GM12872 (cell line): ENCODE measurements around the gene WNT2.

Source experiments
- TF ChIP-seq, protein P1 (sequence below): IDR thresholded peaks from 3 replicates; pipeline ENCODE4 v1.5.1; 2011; ENCODE audit warnings: low read depth, mild to moderate bottlenecking, low read length, moderate library complexity; ENCODE audit not compliant: insufficient read depth

The WNT2 gene

DNA sequence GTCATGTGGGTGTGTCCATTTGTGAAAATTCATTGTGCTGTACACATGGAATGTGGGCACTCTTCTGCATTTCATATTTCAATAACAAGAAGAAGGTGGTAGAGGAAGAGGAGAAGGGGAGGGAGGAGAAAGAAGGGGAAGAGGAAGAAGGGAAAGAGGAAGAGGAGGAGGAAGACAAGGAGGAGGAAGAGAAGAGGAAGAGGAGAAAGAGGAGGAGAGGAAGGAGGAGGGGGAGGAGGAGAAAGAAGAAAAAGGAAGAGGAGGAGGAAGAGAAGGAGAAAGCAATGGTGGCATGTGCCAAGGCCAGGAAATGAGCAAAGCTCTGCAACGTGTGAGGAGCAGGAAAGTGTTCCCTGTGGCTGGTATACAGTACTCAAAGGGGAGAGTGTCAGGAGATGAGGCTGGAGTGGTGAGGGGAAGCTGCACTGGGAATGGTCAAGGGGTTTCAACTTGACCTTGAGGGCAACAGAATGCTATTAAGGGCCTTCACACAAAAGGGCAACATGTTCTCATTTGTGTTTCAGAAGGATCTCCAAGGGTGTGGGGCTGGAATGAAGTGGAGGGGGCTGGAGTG, 40.5 kb downstream of the WNT2 start:
- TF ChIP-seq, protein P1, sequence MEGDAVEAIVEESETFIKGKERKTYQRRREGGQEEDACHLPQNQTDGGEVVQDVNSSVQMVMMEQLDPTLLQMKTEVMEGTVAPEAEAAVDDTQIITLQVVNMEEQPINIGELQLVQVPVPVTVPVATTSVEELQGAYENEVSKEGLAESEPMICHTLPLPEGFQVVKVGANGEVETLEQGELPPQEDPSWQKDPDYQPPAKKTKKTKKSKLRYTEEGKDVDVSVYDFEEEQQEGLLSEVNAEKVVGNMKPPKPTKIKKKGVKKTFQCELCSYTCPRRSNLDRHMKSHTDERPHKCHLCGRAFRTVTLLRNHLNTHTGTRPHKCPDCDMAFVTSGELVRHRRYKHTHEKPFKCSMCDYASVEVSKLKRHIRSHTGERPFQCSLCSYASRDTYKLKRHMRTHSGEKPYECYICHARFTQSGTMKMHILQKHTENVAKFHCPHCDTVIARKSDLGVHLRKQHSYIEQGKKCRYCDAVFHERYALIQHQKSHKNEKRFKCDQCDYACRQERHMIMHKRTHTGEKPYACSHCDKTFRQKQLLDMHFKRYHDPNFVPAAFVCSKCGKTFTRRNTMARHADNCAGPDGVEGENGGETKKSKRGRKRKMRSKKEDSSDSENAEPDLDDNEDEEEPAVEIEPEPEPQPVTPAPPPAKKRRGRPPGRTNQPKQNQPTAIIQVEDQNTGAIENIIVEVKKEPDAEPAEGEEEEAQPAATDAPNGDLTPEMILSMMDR: no peak

DNA sequence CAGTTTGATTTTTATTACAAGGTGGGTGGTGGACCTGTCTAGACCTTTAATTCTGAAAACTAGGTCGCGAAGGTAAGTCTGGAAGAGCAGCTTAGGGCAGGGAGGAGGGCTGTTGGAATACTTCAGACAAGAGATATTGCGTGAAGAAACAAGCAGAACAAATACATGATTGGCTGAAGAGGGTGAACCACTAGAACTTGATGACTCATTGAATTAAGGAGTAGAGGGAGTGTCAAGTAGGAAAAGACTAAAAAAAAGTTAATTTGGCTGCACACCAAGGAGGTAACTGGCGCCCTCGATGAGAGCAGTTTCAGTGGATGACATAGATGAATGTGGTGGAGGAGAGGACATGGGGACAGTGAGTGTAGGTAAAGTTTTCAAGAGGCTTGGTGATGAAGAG, 41.3 kb downstream of the WNT2 start:
- TF ChIP-seq, protein P1: no peak

DNA sequence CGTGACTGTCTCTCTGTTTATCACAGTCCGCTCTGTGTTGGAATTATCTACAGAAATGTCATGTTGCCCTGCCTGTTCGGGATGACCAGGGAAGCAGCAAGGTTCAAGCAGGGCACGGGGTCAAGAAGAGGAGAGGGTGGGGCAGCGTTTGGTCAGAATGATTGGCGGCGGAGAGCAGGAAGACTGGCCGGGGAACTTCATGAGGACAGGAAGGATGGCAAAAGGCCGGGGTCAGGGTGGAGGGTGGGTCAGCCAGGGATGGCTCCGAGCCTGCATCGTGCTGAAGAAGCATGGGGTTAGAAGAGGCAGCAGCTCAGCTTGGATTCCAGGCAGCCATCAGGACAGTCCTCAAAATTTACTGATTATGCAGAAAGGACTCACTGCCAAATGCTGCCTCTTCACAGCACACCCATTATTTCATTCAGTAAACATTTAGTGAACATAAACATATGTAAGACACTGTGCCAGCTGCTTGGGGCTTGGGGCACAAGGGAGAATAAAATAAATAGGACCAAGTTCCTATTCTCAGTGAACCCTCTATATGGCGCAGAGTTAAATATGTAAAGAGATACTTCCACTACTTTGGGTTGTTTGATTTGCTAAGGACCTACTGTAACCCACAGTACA, 42.8 kb downstream of the WNT2 start:
- TF ChIP-seq, protein P1: no peak

DNA sequence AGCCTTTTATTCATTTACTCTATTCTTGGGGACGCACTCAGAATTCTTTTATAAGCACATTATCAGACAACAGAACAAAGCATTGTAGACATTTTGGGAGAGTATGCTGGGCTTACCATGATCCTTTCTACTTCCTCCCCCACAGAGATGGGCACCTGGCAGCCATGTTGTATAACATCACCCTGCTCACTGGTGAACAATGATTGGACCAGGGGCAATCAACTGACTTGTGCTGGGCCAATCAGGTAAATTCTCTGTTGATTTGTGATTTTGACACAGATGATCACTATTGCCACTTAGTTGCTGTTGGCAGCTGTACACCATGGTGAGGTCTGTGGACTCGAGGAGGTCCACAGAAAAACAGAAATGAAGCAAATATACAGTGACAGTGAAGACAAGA, 43.7 kb downstream of the WNT2 start:
- TF ChIP-seq, protein P1: no peak

DNA sequence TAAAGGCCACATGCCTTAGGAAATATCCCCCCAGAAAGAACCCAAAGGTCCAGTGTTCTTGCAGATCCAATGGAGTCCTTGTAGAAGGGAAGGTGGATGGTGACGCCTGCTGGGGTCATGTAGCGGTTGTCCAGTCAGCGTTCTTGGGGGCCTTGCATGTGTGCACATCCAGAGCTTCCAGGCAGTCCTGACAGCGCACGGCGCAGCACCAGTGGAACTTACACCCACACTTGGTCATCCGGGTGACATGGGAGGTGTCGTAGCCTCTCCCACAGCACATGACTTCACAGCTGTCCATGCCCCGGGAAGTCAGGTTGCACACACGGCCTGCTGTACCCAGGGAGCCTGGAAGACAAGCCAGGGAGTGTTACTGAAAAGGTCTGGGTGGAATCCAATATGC, 44.8 kb downstream of the WNT2 start:
- TF ChIP-seq, protein P1: no peak

DNA sequence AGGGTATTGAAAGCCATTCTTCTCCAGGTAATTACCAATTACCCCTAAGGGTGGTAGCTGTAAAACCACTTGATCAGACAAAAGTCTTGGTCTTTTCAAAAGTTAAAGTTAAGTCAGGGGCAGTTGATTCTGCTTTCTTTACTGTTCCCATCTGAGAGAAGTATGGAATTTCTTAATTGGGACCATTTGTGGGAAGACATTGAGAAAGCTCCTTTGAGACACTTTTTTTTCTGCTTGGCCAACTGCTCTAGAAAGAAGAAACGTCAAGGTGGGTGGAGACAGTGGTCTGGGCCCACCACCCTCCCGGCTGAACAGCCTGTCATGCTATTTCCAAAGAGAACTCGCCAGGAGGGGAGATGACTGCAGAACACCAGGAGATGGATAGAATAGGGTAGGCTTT, 45.3 kb downstream of the WNT2 start:
- TF ChIP-seq, protein P1: no peak

DNA sequence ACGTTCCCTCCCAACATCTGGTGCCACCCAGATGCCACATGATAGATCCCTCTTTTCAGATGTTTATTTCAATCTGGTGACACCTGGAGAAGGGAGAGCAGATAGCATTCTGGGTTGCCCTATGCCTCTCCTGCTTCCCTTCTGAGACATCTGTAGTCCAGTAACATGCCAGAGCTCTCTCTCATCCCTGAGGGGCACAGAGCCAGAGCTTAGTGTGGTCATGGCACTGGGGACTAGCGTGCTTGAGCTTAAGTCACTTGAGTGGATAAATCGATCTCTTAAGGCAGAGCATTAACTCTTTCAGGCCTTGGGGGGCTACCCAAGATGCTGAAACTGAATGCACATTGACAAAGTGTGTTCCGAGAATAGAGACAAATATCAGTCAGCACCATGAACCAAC, 47.9 kb downstream of the WNT2 start:
- TF ChIP-seq, protein P1: no peak
